ENCODE data around the gene TAF4.

DNA sequence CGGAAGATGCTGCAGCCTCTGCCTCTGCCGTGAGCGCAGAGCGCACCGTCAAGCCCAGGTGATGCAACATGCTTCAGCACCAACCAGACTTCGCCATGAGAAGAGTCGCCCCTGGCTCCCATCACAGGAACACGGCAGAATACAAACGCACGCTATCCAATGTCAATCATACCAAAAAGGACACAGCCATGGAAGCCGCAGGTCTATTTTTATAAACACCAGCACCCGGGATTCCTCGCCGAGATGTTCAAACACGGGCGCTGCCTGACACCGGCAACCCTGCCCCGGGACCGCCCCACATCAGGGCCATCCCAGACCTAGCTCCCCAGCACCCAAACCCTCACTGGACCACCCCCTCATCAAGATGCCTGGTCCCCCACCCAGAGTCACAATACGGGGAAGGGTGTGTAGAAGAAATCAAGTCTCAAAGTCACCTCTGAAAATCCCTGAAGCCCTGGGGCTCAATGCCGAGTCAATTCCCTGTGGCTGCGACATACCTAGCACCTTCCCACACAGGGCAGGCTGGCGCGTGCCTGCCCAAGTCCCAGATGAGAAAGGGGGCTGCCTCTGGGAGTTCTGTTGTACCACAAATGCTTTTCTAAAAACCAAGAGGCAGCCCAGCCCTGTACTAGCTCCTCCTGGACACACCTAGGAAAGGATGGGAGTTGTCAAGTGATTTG lies 17.9 kb downstream of the TAF4 start:
- TF ChIP-seq, protein P1, sequence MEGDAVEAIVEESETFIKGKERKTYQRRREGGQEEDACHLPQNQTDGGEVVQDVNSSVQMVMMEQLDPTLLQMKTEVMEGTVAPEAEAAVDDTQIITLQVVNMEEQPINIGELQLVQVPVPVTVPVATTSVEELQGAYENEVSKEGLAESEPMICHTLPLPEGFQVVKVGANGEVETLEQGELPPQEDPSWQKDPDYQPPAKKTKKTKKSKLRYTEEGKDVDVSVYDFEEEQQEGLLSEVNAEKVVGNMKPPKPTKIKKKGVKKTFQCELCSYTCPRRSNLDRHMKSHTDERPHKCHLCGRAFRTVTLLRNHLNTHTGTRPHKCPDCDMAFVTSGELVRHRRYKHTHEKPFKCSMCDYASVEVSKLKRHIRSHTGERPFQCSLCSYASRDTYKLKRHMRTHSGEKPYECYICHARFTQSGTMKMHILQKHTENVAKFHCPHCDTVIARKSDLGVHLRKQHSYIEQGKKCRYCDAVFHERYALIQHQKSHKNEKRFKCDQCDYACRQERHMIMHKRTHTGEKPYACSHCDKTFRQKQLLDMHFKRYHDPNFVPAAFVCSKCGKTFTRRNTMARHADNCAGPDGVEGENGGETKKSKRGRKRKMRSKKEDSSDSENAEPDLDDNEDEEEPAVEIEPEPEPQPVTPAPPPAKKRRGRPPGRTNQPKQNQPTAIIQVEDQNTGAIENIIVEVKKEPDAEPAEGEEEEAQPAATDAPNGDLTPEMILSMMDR (tag by site-specific recombination; IDR thresholded peaks at IDR 0.05) = no peak
- TF ChIP-seq, protein P2, sequence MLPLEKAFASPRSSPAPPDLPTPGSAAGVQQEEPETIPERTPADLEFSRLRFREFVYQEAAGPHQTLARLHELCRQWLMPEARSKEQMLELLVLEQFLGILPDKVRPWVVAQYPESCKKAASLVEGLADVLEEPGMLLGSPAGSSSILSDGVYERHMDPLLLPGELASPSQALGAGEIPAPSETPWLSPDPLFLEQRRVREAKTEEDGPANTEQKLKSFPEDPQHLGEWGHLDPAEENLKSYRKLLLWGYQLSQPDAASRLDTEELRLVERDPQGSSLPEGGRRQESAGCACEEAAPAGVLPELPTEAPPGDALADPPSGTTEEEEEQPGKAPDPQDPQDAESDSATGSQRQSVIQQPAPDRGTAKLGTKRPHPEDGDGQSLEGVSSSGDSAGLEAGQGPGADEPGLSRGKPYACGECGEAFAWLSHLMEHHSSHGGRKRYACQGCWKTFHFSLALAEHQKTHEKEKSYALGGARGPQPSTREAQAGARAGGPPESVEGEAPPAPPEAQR (tag by site-specific recombination; IDR thresholded peaks at IDR 0.05) = no peak
- TF ChIP-seq ZFP37 (tag by site-specific recombination; IDR thresholded peaks at IDR 0.05) = no peak
- no peak for TF ChIP-seq ZNF549 (tag by site-specific recombination; IDR thresholded peaks at IDR 0.05)
- TF ChIP-seq ZNF266 (tag by site-specific recombination; IDR thresholded peaks at IDR 0.05; ENCODE audit: low read depth) = no peak
- TF ChIP-seq ZNF311 (tag by site-specific recombination; IDR thresholded peaks at IDR 0.05; ENCODE audit: borderline replicate concordance) = no peak
- no peak for TF ChIP-seq ZNF239 (tag by site-specific recombination; IDR thresholded peaks at IDR 0.05)
- TF ChIP-seq, protein P3, sequence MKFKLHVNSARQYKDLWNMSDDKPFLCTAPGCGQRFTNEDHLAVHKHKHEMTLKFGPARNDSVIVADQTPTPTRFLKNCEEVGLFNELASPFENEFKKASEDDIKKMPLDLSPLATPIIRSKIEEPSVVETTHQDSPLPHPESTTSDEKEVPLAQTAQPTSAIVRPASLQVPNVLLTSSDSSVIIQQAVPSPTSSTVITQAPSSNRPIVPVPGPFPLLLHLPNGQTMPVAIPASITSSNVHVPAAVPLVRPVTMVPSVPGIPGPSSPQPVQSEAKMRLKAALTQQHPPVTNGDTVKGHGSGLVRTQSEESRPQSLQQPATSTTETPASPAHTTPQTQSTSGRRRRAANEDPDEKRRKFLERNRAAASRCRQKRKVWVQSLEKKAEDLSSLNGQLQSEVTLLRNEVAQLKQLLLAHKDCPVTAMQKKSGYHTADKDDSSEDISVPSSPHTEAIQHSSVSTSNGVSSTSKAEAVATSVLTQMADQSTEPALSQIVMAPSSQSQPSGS (tag by site-specific recombination; IDR thresholded peaks at IDR 0.05; ENCODE audit: low read depth) = no peak
- no peak for TF ChIP-seq ZNF701 (tag by site-specific recombination; IDR thresholded peaks at IDR 0.05)
- TF ChIP-seq YY1 (tag by site-specific recombination; IDR thresholded peaks at IDR 0.05) = no peak
- no peak for TF ChIP-seq ZNF48 (tag by site-specific recombination; IDR thresholded peaks at IDR 0.05)
- TF ChIP-seq ZBTB7A (tag by site-specific recombination; IDR thresholded peaks at IDR 0.05; ENCODE audit: low read depth) = no peak
- TF ChIP-seq ZNF558 (tag by site-specific recombination; IDR thresholded peaks at IDR 0.05) = no peak

Data from HEK293 (cell line).